Natural killer cell (primary cell): ENCODE measurements around the gene CSAG2. TPM values are rescaled to one million over a fixed set of nuclear protein-coding genes. Genes with fewer than 3 reads are reported as not detected.

Source experiments
- ATAC-seq, 3 donors: fragments of 150-1000 bp in 2 of 3; fragments of 200-7000 bp in 1 of 3; cut with Tn5 transposase; 1 replicate in 1 of 3; 2 replicates in 2 of 3; pipeline ENCODE4 v1.10.0; 2021; ENCODE audit warnings: mild to moderate bottlenecking in 2 of 3, moderate library complexity in 2 of 3
- DNase-seq, 2 donors: peaks; one replicate each; pipeline versions ENCODE4 v3.0.0 to v3.0.0-alpha.2; 2013 to 2021; ENCODE audit warnings: mixed read lengths in 1 of 2
- H3K27ac ChIP-seq: one replicate; pipeline ENCODE4 v1.5.1; 2013; ENCODE audit warnings: mild to moderate bottlenecking, low read length
- H3K27me3 ChIP-seq: one replicate; pipeline ENCODE4 v1.6.1; 2013; ENCODE audit warnings: low read length; ENCODE audit not compliant: control insufficient read depth, insufficient read depth
- H3K36me3 ChIP-seq: one replicate; pipeline ENCODE4 v1.6.1; 2013; ENCODE audit warnings: low read length; ENCODE audit not compliant: control insufficient read depth, insufficient read depth
- H3K4me1 ChIP-seq: one replicate; pipeline ENCODE4 v1.6.1; 2013; ENCODE audit warnings: low read length; ENCODE audit not compliant: control insufficient read depth, insufficient read depth
- H3K4me3 ChIP-seq: one replicate; pipeline ENCODE4 v1.5.1; 2013; ENCODE audit warnings: low read length
- H3K9me3 ChIP-seq: one replicate; pipeline ENCODE4 v1.6.1; 2013; ENCODE audit warnings: low read length; ENCODE audit not compliant: control insufficient read depth, insufficient read depth
- H3K27ac Mint-ChIP-seq, 2 donors: one replicate each; pipeline ENCODE4 v1.8.0; 2022; ENCODE audit warnings: mild to moderate bottlenecking in 2 of 2, mixed read lengths in 2 of 2, moderate library complexity in 1 of 2
- H3K27me3 Mint-ChIP-seq, 2 donors: one replicate each; pipeline ENCODE4 v1.8.0; 2022; ENCODE audit warnings: low read depth in 2 of 2, mixed read lengths in 2 of 2
- H3K36me3 Mint-ChIP-seq: one replicate; pipeline ENCODE4 v1.8.0; 2022; ENCODE audit warnings: mixed read lengths
- H3K4me1 Mint-ChIP-seq, 2 donors: one replicate each; pipeline ENCODE4 v1.8.0; 2022; ENCODE audit warnings: mixed read lengths in 2 of 2
- H3K4me3 Mint-ChIP-seq: one replicate; pipeline ENCODE4 v1.8.0; 2022; ENCODE audit warnings: mild to moderate bottlenecking, moderate library complexity, mixed read lengths
- H3K9me3 Mint-ChIP-seq, 2 donors: one replicate each; pipeline ENCODE4 v1.8.0; 2022; ENCODE audit warnings: mixed read lengths in 2 of 2
- WGBS: methylation state at CpG from one replicate; pipeline ENCODE4 v1.1.7; 2013; ENCODE audit warnings: missing lambda C conversion rate; ENCODE audit not compliant: insufficient coverage; 5-methylcytosine and 5-hydroxymethylcytosine counted together
- intact Hi-C: fragments of 100-400 bp; cut with micrococcal nuclease; formaldehyde crosslinking; loops from one replicate; pipeline ENCODE4 v1.14.2; 2022
- total RNA-seq, 4 donors: library from RNA; stranded (reverse); fragments of 120-200 nt in 1 of 4; gene quantifications; one replicate each; pipeline versions ENCODE4 v1.2.3 to v1.2.4, GENCODE V29; 2013 to 2022
- TF ChIP-seq, protein P1 (sequence below): fragments of 200-600 bp; IDR thresholded peaks from one replicate; pipeline ENCODE4 v1.8.0; 2022; ENCODE audit warnings: antibody characterized with exemption

CSAG2 gene
- total RNA-seq, 3 donors from 2014 or later (not counting 1 experiment from before 2014, with no cell fraction given), result not detected

DNA sequence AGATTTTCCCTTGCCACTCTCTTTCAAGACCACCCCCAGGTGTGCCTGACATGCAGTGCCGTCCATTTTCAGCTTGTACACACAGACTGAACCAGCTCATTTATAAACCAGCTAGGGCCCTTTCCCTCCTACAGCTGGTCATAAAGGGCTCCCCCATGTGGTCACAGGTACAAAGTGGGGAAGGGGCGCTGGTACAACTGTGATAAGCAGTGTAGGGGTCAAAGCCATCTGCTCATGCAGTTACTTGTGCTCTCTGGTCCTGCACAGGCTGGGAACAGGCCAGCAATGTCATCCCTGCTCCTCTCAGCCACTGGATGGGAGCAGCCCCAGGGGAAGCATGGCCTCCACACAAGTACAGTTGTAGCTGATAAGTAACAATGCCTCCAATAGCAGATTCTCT, 50.8 kb downstream of the CSAG2 start:
- ATAC-seq (no peak), DNase-seq (no peak)
- Histone ChIP-seq H3K9me3 (no peaks in the 10 kb centered on the region), H3K27me3 (no peaks in the 10 kb centered on the region), H3K4me1 (no peaks in the 10 kb centered on the region), H3K36me3 (no peaks in the 10 kb centered on the region), H3K4me3 (no peak overlapping the region), H3K27ac (no peak overlapping the region)
- H3K4me1 Mint-ChIP-seq, result no peaks in the 10 kb centered on the region
- no peak overlapping the region for H3K27ac Mint-ChIP-seq
- H3K36me3 Mint-ChIP-seq, result no peaks in the 10 kb centered on the region
- H3K9me3 Mint-ChIP-seq, result no peaks in the 10 kb centered on the region
- TF ChIP-seq, protein P1, sequence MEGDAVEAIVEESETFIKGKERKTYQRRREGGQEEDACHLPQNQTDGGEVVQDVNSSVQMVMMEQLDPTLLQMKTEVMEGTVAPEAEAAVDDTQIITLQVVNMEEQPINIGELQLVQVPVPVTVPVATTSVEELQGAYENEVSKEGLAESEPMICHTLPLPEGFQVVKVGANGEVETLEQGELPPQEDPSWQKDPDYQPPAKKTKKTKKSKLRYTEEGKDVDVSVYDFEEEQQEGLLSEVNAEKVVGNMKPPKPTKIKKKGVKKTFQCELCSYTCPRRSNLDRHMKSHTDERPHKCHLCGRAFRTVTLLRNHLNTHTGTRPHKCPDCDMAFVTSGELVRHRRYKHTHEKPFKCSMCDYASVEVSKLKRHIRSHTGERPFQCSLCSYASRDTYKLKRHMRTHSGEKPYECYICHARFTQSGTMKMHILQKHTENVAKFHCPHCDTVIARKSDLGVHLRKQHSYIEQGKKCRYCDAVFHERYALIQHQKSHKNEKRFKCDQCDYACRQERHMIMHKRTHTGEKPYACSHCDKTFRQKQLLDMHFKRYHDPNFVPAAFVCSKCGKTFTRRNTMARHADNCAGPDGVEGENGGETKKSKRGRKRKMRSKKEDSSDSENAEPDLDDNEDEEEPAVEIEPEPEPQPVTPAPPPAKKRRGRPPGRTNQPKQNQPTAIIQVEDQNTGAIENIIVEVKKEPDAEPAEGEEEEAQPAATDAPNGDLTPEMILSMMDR, result no peak
- intact Hi-C loops, result no loop called here
- 57% methylated on average over 1 of the region's 2 CpGs for WGBS
- peaks cover 0 to 19% of the 10 kb centered on the region in 2 donors for H3K27me3 Mint-ChIP-seq
- no peak overlapping the region for H3K4me3 Mint-ChIP-seq

Other genes starting within 250 kb of the CSAG2 start
- not detected for gene GABRQ, start 71.4 kb downstream of the CSAG2 start, total RNA-seq
- not detected for gene MAGEA3, start 10.5 kb downstream of the CSAG2 start, total RNA-seq
- gene MAGEA2B, start 5.4 kb upstream of the CSAG2 start, total RNA-seq, result not detected
- gene CSAG1, start 24.4 kb upstream of the CSAG2 start, total RNA-seq, result not detected
- not detected for gene MAGEA12, start 24.5 kb upstream of the CSAG2 start, total RNA-seq
- not detected for gene MAGEA2, start 44.6 kb upstream of the CSAG2 start, total RNA-seq
- not detected for gene CSAG3, start 49.9 kb upstream of the CSAG2 start, total RNA-seq
- not detected for gene MAGEA6, start 60.4 kb upstream of the CSAG2 start, total RNA-seq
- 10 to 100 TPM in 1 of 3 donors, 1 to 10 TPM in 2; 8.3 to 11.0 (median 9.8) TPM for gene CETN2, start 121.5 kb upstream of the CSAG2 start, total RNA-seq
- gene NSDHL, start 121.8 kb upstream of the CSAG2 start, total RNA-seq, result 1 to 10 TPM; 4.9 to 8.2 (median 7.9) TPM
- gene ZNF185, start 188.8 kb upstream of the CSAG2 start, total RNA-seq, result 10 to 100 TPM in 1 of 3 donors, 1 to 10 TPM in 2; 1.9 to 12.4 (median 6.5) TPM